K562 (cell line): ENCODE results near the gene ISM1. TPM values are rescaled to one million over a fixed set of nuclear protein-coding genes. Genes with fewer than 3 reads are reported as not detected.

Source experiments
- ATAC-seq: fragments of 200-7000 bp; cut with Tn5 transposase; 3 replicates; pipeline ENCODE4 v1.9.1; 2020; ENCODE audit warnings: moderate library complexity
- BruUV-seq: library from RNA; stranded (reverse); fragments of 400-500 nt; replicated peaks from 2 replicates; lab custom pipeline; 2021; lab: Mats Ljungman, UMichigan
- CTCF ChIA-PET: fragments of 300-600 bp; formaldehyde crosslinking; extraction: SDS; loops from one replicate; lab custom pipeline; 2021; ENCODE audit warnings: low intra/inter-chr PET ratio; lab: Yijun Ruan, JAX
- POLR2A ChIA-PET: fragments of 300-600, 350-650 bp; sonication (Branson Sonifier 250); formaldehyde crosslinking; extraction: SDS; loops from one replicate; lab custom pipeline; 2021; ENCODE audit warnings: antibody characterized with exemption, inconsistent platforms; lab: Yijun Ruan, JAX
- DNase-seq, 4 experiments: peaks; one replicate each; pipeline versions ENCODE4 v3.0.0 to v3.0.0-alpha.2; 2011 to 2018; ENCODE audit warnings: low spot score in 3 of 4, mixed read lengths in 3 of 4; ENCODE audit errors: extremely low read depth in 1 of 4
- FAIRE-seq: peaks from 2 replicates; lab custom pipeline; 2011; peaks lifted over from hg19 to GRCh38; lab: Jason Lieb, UNC
- H2AFZ ChIP-seq: 2 replicates; pipeline ENCODE4 v1.6.0; 2011; ENCODE audit warnings: low read depth, low read length, control low read depth, inconsistent platforms
- H3K27ac ChIP-seq: fragments of 200-600 bp; 3 replicates; pipeline ENCODE4 v1.8.0; 2011; ENCODE audit warnings: low read depth, mild to moderate bottlenecking, control low read depth, inconsistent platforms, low read length, moderate library complexity, mixed read lengths; ENCODE audit errors: extremely low read depth
- H3K27me3 ChIP-seq, 2 experiments: fragments of 300-600 bp in 1 of 2; 2 replicates in 1 of 2; 3 replicates in 1 of 2; pipeline versions ENCODE4 v1.6.0 to v1.8.0; 2011; ENCODE audit warnings: inconsistent platforms in 2 of 2, low read length in 2 of 2, mild to moderate bottlenecking in 1 of 2, mixed read lengths in 1 of 2, moderate library complexity in 1 of 2; ENCODE audit not compliant: control insufficient read depth in 2 of 2, insufficient read depth in 2 of 2
- H3K36me3 ChIP-seq: fragments of 300-600 bp; 3 replicates; pipeline ENCODE4 v1.8.0; 2011; ENCODE audit warnings: mild to moderate bottlenecking, low read length, inconsistent platforms; ENCODE audit not compliant: control insufficient read depth, insufficient read depth
- H3K4me1 ChIP-seq, 2 experiments: fragments of 200-600 bp in 1 of 2; replicated peaks in 1 of 2; 2 replicates in 1 of 2; 3 replicates in 1 of 2; pipeline versions ENCODE4 v1.5.1 to v1.8.0; 2011; ENCODE audit warnings: inconsistent platforms in 2 of 2, low read length in 2 of 2, mild to moderate bottlenecking in 1 of 2, mixed read lengths in 1 of 2, moderate library complexity in 1 of 2; ENCODE audit not compliant: control insufficient read depth in 2 of 2, insufficient read depth in 2 of 2
- H3K4me2 ChIP-seq: 2 replicates; pipeline ENCODE4 v1.6.1; 2011; ENCODE audit warnings: low read length, control low read depth, inconsistent platforms, mixed read lengths; ENCODE audit not compliant: insufficient read depth
- H3K4me3 ChIP-seq: fragments of 200-600 bp; sonication (generic), shearing (Covaris generic); 2 replicates; pipeline ENCODE4 v1.5.1; 2016; ENCODE audit warnings: control low read depth, inconsistent platforms
- H3K79me2 ChIP-seq: fragments of 200-600 bp; 3 replicates; pipeline ENCODE4 v1.8.0; 2011; ENCODE audit warnings: low read length, inconsistent platforms; ENCODE audit not compliant: control insufficient read depth, insufficient read depth
- H3K9ac ChIP-seq, 2 experiments: 2 replicates each; pipeline versions ENCODE4 v1.6.0 to v1.6.1; 2011; ENCODE audit warnings: low read depth in 2 of 2, low read length in 2 of 2, control low read depth in 1 of 2, inconsistent platforms in 1 of 2, mild to moderate bottlenecking in 1 of 2, mixed read lengths in 1 of 2; ENCODE audit not compliant: insufficient read depth in 1 of 2
- H3K9me1 ChIP-seq: one replicate; pipeline ENCODE4 v1.6.0; 2011; ENCODE audit warnings: inconsistent platforms, mild to moderate bottlenecking, low read length, moderate library complexity; ENCODE audit not compliant: control insufficient read depth, insufficient read depth
- H3K9me3 ChIP-seq: replicated peaks from 2 replicates; pipeline ENCODE4 v1.5.1; 2011; ENCODE audit warnings: low read depth, low read length, inconsistent platforms; ENCODE audit not compliant: control insufficient read depth, insufficient read depth
- H4K20me1 ChIP-seq: replicated peaks from 2 replicates; pipeline ENCODE4 v1.6.1; 2011; ENCODE audit warnings: low read length, inconsistent platforms, mixed read lengths; ENCODE audit not compliant: control insufficient read depth, insufficient read depth
- CEBPB ChIP-seq: fragments of 450-650 bp; IDR thresholded peaks from 2 replicates; pipeline ENCODE4 v1.6.1; 2016; ENCODE audit warnings: missing genetic modification characterization, missing compliant biosample characterization
- DIDO1 ChIP-seq: fragments of 450-650 bp; IDR thresholded peaks from 2 replicates; pipeline ENCODE4 v1.6.1; 2016; ENCODE audit warnings: low read depth, missing biosample characterization, missing genetic modification characterization
- E2F4 ChIP-seq: sonication (generic); formaldehyde crosslinking; IDR thresholded peaks from 2 replicates; pipeline ENCODE4 v1.8.0; 2022; ENCODE audit warnings: mild to moderate bottlenecking, low read depth, missing genetic modification reagents
- EP400 ChIP-seq: fragments of 450-650 bp; IDR thresholded peaks from 2 replicates; pipeline ENCODE4 v1.6.1; 2017; ENCODE audit warnings: antibody characterized with exemption, mild to moderate bottlenecking, moderate library complexity
- ETV5 ChIP-seq: sonication (generic); formaldehyde crosslinking; IDR thresholded peaks from 2 replicates; pipeline ENCODE4 v1.4.0; 2020; ENCODE audit warnings: low read depth, mild to moderate bottlenecking, missing genetic modification reagents
- POLR2B ChIP-seq: fragments of 450-650 bp; IDR thresholded peaks from 2 replicates; pipeline ENCODE4 v1.6.1; 2018; ENCODE audit warnings: low read depth; ENCODE audit not compliant: partially characterized antibody
- TRIM28 ChIP-seq: fragments of 450-650 bp; IDR thresholded peaks from 2 replicates; pipeline ENCODE4 v1.6.1; 2017
- ZNF232 ChIP-seq: sonication (generic); formaldehyde crosslinking; IDR thresholded peaks from 2 replicates; pipeline ENCODE4 v1.8.0; 2022; ENCODE audit warnings: mild to moderate bottlenecking, missing genetic modification reagents
- ZSCAN29 ChIP-seq: fragments of 450-650 bp; IDR thresholded peaks from 2 replicates; pipeline ENCODE4 v1.6.1; 2017
- WGBS: fragments of 100-300 bp; shearing (Covaris generic); methylation state at CpG from one replicate; pipeline ENCODE4 v1.1.6; 2016; ENCODE audit warnings: low coverage, mixed read lengths; ENCODE audit not compliant: insufficient coverage; ENCODE audit errors: missing lambda C conversion rate; 5-methylcytosine and 5-hydroxymethylcytosine counted together
- in situ Hi-C: fragments of 300-500 bp; cut with MboI; formaldehyde crosslinking; loops from 4 replicates; pipeline ENCODE4 v1.15.0; 2018; ENCODE audit warnings: inconsistent platforms, mixed read lengths
- intact Hi-C: fragments of 100-400 bp; cut with micrococcal nuclease; formaldehyde crosslinking; loops from 2 replicates; pipeline ENCODE4 v1.14.2; 2022
- polyA plus RNA-seq, 8 experiments: library from polyadenylated mRNA; depleted of rRNA in 4 of 8; stranded (reverse) in 5 of 8; unstranded in 3 of 8; fragments of >200 nt; fragmentation: Nextera tagmentation in 2 of 8; fragmentation: Illumina TruSeq in 1 of 8; extraction: Ambion mirVana in 2 of 8; extraction: Trizol in 1 of 8; gene quantifications; 2 replicates each; pipeline versions ENCODE4 v1.2.1 to v1.2.3, GENCODE V29; 2011 to 2014; ENCODE audit warnings: inconsistent platforms in 1 of 8, missing spikeins in 1 of 8
- total RNA-seq, 7 experiments: library from RNA; depleted of rRNA in 6 of 7; stranded (reverse); fragments of >200 nt in 6 of 7; fragmentation: Illumina TruSeq in 2 of 7; extraction: Trizol in 2 of 7; gene quantifications; 2 replicates each; pipeline versions ENCODE4 v1.2.1 to v1.2.3, GENCODE V29; 2011 to 2021; ENCODE audit warnings: low replicate concordance in 1 of 7
- TF ChIP-seq, protein P1 (sequence below): sonication (generic); formaldehyde crosslinking; IDR thresholded peaks from 2 replicates; pipeline ENCODE4 v1.8.0; 2022; ENCODE audit warnings: missing genetic modification reagents, mild to moderate bottlenecking, borderline replicate concordance
- TF ChIP-seq, protein P2 (sequence below): IDR thresholded peaks from 2 replicates; pipeline ENCODE4 v1.6.1; 2016; ENCODE audit warnings: missing genetic modification characterization, missing compliant biosample characterization

Gene ISM1
- total and polyA plus RNA-seq, 9 of the 15 experiments (the other 6 are each of a cell fraction or from before 2014, with no cell fraction given) = not detected

GRCh38 chr20:13249798-13250170 is 28.7 kb downstream of the ISM1 start:
- DNase-seq (no peak), ATAC-seq (no peak), FAIRE-seq (no peak)
- H3K9me1 ChIP-seq = no peaks in the 10 kb centered on the region
- no peaks in the 10 kb centered on the region for H4K20me1 ChIP-seq
- H3K36me3 ChIP-seq = no peaks in the 10 kb centered on the region
- no peak overlapping the region for H3K27ac ChIP-seq
- no peaks in the 10 kb centered on the region for H3K79me2 ChIP-seq
- no peaks in the 10 kb centered on the region for H3K9me3 ChIP-seq
- no peak overlapping the region for H3K4me3 ChIP-seq
- WGBS = 5% methylated on average over 2 of the region's 4 CpGs
- H3K27me3 ChIP-seq = no peaks in the 10 kb centered on the region
- no peak overlapping the region for H3K9ac ChIP-seq
- intact Hi-C loops = no loop called here
- POLR2A ChIA-PET = no interaction called here
- TF ChIP-seq POLR2B (no peak), EP400 (no peak), ZSCAN29 (no peak), DIDO1 (tag) (no peak), CEBPB (tag) (no peak), E2F4 (no peak), TRIM28 (no peak), ETV5 (CRISPR knock-in tag) (no peak), ZNF232 (no peak)
- TF ChIP-seq, protein P1, sequence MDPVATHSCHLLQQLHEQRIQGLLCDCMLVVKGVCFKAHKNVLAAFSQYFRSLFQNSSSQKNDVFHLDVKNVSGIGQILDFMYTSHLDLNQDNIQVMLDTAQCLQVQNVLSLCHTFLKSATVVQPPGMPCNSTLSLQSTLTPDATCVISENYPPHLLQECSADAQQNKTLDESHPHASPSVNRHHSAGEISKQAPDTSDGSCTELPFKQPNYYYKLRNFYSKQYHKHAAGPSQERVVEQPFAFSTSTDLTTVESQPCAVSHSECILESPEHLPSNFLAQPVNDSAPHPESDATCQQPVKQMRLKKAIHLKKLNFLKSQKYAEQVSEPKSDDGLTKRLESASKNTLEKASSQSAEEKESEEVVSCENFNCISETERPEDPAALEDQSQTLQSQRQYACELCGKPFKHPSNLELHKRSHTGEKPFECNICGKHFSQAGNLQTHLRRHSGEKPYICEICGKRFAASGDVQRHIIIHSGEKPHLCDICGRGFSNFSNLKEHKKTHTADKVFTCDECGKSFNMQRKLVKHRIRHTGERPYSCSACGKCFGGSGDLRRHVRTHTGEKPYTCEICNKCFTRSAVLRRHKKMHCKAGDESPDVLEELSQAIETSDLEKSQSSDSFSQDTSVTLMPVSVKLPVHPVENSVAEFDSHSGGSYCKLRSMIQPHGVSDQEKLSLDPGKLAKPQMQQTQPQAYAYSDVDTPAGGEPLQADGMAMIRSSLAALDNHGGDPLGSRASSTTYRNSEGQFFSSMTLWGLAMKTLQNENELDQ (CRISPR knock-in tag) = no peak
- TF ChIP-seq, protein P2, sequence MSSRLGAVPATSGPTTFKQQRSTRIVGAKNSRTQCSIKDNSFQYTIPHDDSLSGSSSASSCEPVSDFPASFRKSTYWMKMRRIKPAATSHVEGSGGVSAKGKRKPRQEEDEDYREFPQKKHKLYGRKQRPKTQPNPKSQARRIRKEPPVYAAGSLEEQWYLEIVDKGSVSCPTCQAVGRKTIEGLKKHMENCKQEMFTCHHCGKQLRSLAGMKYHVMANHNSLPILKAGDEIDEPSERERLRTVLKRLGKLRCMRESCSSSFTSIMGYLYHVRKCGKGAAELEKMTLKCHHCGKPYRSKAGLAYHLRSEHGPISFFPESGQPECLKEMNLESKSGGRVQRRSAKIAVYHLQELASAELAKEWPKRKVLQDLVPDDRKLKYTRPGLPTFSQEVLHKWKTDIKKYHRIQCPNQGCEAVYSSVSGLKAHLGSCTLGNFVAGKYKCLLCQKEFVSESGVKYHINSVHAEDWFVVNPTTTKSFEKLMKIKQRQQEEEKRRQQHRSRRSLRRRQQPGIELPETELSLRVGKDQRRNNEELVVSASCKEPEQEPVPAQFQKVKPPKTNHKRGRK (tag) = no peak
- TF ChIP-seq, all 486 proteins: peak for 0
- no peaks in the 10 kb centered on the region; a peak in 1 of 5 replicates for H3K4me1 ChIP-seq
- H2AFZ ChIP-seq = no peak overlapping the region
- CTCF ChIA-PET = no interaction called here
- BruUV-seq = no TSS peak
- no peak overlapping the region for H3K4me2 ChIP-seq
- in situ Hi-C loops = no loop called here
